H9 (cell line): Measurements from ENCODE around the gene MVD. TPM values are rescaled to one million over a fixed set of nuclear protein-coding genes. Genes with fewer than 3 reads are reported as not detected.

ENCODE experiments used
- DNase-seq: peaks from one replicate; pipeline ENCODE4 v3.0.0-alpha.2; 2017
- H2AFZ ChIP-seq: one replicate; pipeline ENCODE4 v1.6.1; 2013; ENCODE audit warnings: mild to moderate bottlenecking, low read length, control low read depth, moderate library complexity
- H2AK5ac ChIP-seq: 2 replicates; pipeline ENCODE4 v1.6.1; 2013; ENCODE audit warnings: low read length, control low read depth, mixed read lengths; ENCODE audit not compliant: insufficient read length
- H2BK120ac ChIP-seq: one replicate; pipeline ENCODE4 v1.6.1; 2013; ENCODE audit warnings: low read depth, mild to moderate bottlenecking, low read length, control low read depth, inconsistent platforms; ENCODE audit not compliant: poor library complexity, severe bottlenecking
- H2BK12ac ChIP-seq: 2 replicates; pipeline ENCODE4 v1.6.1; 2013; ENCODE audit warnings: low read length, control low read depth, mixed read lengths, low read depth; ENCODE audit not compliant: insufficient read length
- H2BK15ac ChIP-seq: 2 replicates; pipeline ENCODE4 v1.6.1; 2013; ENCODE audit warnings: low read depth, low read length, control low read depth
- H2BK20ac ChIP-seq: one replicate; pipeline ENCODE4 v1.6.1; 2013; ENCODE audit warnings: low read depth, mild to moderate bottlenecking, low read length, control low read depth, inconsistent platforms; ENCODE audit not compliant: poor library complexity, severe bottlenecking
- H2BK5ac ChIP-seq: 2 replicates; pipeline ENCODE4 v1.6.1; 2013; ENCODE audit warnings: low read length, control low read depth, mixed read lengths; ENCODE audit not compliant: insufficient read length
- H3K14ac ChIP-seq: 2 replicates; pipeline ENCODE4 v1.6.1; 2013; ENCODE audit warnings: low read length, control low read depth; ENCODE audit not compliant: insufficient read depth
- H3K18ac ChIP-seq: 2 replicates; pipeline ENCODE4 v1.6.1; 2013; ENCODE audit warnings: low read depth, mild to moderate bottlenecking, mixed read lengths, low read length, control low read depth; ENCODE audit not compliant: insufficient read length
- H3K23ac ChIP-seq: 2 replicates; pipeline ENCODE4 v1.6.1; 2013; ENCODE audit warnings: low read length, control low read depth, mixed read lengths, low read depth; ENCODE audit not compliant: insufficient read length
- H3K23me2 ChIP-seq: 2 replicates; pipeline ENCODE4 v1.6.1; 2013; ENCODE audit warnings: low read depth, mild to moderate bottlenecking, mixed read lengths, low read length, control low read depth; ENCODE audit not compliant: insufficient read length, poor library complexity, severe bottlenecking
- H3K27ac ChIP-seq: 2 replicates; pipeline ENCODE4 v1.5.1; 2013; ENCODE audit warnings: low read length, control low read depth, mixed read lengths, low read depth; ENCODE audit not compliant: insufficient read length
- H3K27me3 ChIP-seq: 2 replicates; pipeline ENCODE4 v1.6.1; 2013; ENCODE audit warnings: low read length, control low read depth, inconsistent platforms; ENCODE audit not compliant: insufficient read depth
- H3K4ac ChIP-seq: 2 replicates; pipeline ENCODE4 v1.6.1; 2013; ENCODE audit warnings: low read depth, mild to moderate bottlenecking, control low read depth, inconsistent platforms, low read length, moderate library complexity
- H3K4me1 ChIP-seq: 2 replicates; pipeline ENCODE4 v1.6.1; 2013; ENCODE audit warnings: low read length, control low read depth, inconsistent platforms; ENCODE audit not compliant: insufficient read depth
- H3K4me2 ChIP-seq: 2 replicates; pipeline ENCODE4 v1.6.1; 2013; ENCODE audit warnings: low read length, control low read depth, mixed read lengths; ENCODE audit not compliant: insufficient read length, insufficient read depth
- H3K56ac ChIP-seq: 2 replicates; pipeline ENCODE4 v1.6.1; 2013; ENCODE audit warnings: low read depth, mild to moderate bottlenecking, mixed read lengths, low read length, control low read depth; ENCODE audit not compliant: insufficient read length
- H3K79me1 ChIP-seq: 2 replicates; pipeline ENCODE4 v1.6.1; 2013; ENCODE audit warnings: low read depth, mild to moderate bottlenecking, moderate library complexity, low read length, control low read depth, inconsistent platforms; ENCODE audit not compliant: insufficient read depth, poor library complexity, severe bottlenecking
- H3K79me2 ChIP-seq: 2 replicates; pipeline ENCODE4 v1.6.1; 2013; ENCODE audit warnings: low read length, control low read depth, inconsistent platforms; ENCODE audit not compliant: insufficient read depth
- H3K9ac ChIP-seq: 2 replicates; pipeline ENCODE4 v1.6.1; 2013; ENCODE audit warnings: low read length, control low read depth, mixed read lengths; ENCODE audit not compliant: insufficient read length; ENCODE audit errors: extremely low read depth
- H3K9me3 ChIP-seq: one replicate; pipeline ENCODE4 v1.6.1; 2013; ENCODE audit warnings: low read depth, low read length, inconsistent platforms; ENCODE audit not compliant: control insufficient read depth
- H3T11ph ChIP-seq: one replicate; pipeline ENCODE4 v1.6.1; 2013; ENCODE audit warnings: mild to moderate bottlenecking, low read length, control low read depth, inconsistent platforms
- H4K20me1 ChIP-seq: one replicate; pipeline ENCODE4 v1.6.1; 2013; ENCODE audit not compliant: control insufficient read depth, insufficient read length, insufficient read depth
- H4K5ac ChIP-seq: 2 replicates; pipeline ENCODE4 v1.6.1; 2013; ENCODE audit warnings: low read depth, mild to moderate bottlenecking, mixed read lengths, low read length, control low read depth; ENCODE audit not compliant: insufficient read length
- H4K8ac ChIP-seq: replicated peaks from 2 replicates; pipeline ENCODE4 v1.6.1; 2013; ENCODE audit warnings: low read length, control low read depth, mixed read lengths, low read depth; ENCODE audit not compliant: insufficient read length
- H4K91ac ChIP-seq: 2 replicates; pipeline ENCODE4 v1.6.1; 2013; ENCODE audit warnings: low read depth, mild to moderate bottlenecking, moderate library complexity, mixed read lengths, low read length, control low read depth; ENCODE audit not compliant: insufficient read length
- H3K27ac Mint-ChIP-seq, 3 experiments: 2 replicates in 2 of 3; 3 replicates in 1 of 3; pipeline ENCODE4 v1.8.0; 2020 to 2021; ENCODE audit warnings: mixed read lengths in 3 of 3, mild to moderate bottlenecking in 1 of 3, moderate library complexity in 1 of 3
- H3K27me3 Mint-ChIP-seq: 2 replicates; pipeline ENCODE4 v1.8.0; 2021; ENCODE audit warnings: low read depth, mild to moderate bottlenecking, moderate library complexity, mixed read lengths
- H3K36me3 Mint-ChIP-seq, 3 experiments: 2 replicates in 2 of 3; 3 replicates in 1 of 3; pipeline ENCODE4 v1.8.0; 2020 to 2021; ENCODE audit warnings: low read depth in 3 of 3, mixed read lengths in 3 of 3; ENCODE audit not compliant: insufficient read depth in 1 of 3
- H3K4me1 Mint-ChIP-seq, 2 experiments: 2 replicates each; pipeline ENCODE4 v1.8.0; 2020; ENCODE audit warnings: mixed read lengths in 2 of 2
- H3K4me3 Mint-ChIP-seq, 2 experiments: 2 replicates in 1 of 2; 3 replicates in 1 of 2; pipeline ENCODE4 v1.8.0; 2020 to 2021; ENCODE audit warnings: mild to moderate bottlenecking in 2 of 2, mixed read lengths in 2 of 2, moderate library complexity in 1 of 2
- H3K9me3 Mint-ChIP-seq, 2 experiments: 2 replicates in 1 of 2; 3 replicates in 1 of 2; pipeline ENCODE4 v1.8.0; 2020; ENCODE audit warnings: mild to moderate bottlenecking in 2 of 2, mixed read lengths in 2 of 2, moderate library complexity in 1 of 2
- WGBS: extraction: QIAGEN DNeasy Blood & Tissue Kit; methylation state at CpG from one replicate; pipeline ENCODE4 v1.1.7; 2013; ENCODE audit warnings: missing lambda C conversion rate, low lambda C conversion rate, mixed read lengths; ENCODE audit not compliant: insufficient read length; ENCODE audit errors: extremely low coverage; 5-methylcytosine and 5-hydroxymethylcytosine counted together
- total RNA-seq: library from RNA; stranded (reverse); gene quantifications from 2 replicates; pipeline ENCODE4 v1.2.1, GENCODE V29; 2021
- TF ChIP-seq, protein P1 (sequence below): fragments of 200-600 bp; sonication (generic); conservative IDR thresholded peaks from 3 replicates; pipeline ENCODE4 v1.8.0; 2021; ENCODE audit warnings: antibody characterized with exemption, mild to moderate bottlenecking

MVD gene
- total RNA-seq, 1 experiment from 2014 or later, result 53.2 TPM

DNA sequence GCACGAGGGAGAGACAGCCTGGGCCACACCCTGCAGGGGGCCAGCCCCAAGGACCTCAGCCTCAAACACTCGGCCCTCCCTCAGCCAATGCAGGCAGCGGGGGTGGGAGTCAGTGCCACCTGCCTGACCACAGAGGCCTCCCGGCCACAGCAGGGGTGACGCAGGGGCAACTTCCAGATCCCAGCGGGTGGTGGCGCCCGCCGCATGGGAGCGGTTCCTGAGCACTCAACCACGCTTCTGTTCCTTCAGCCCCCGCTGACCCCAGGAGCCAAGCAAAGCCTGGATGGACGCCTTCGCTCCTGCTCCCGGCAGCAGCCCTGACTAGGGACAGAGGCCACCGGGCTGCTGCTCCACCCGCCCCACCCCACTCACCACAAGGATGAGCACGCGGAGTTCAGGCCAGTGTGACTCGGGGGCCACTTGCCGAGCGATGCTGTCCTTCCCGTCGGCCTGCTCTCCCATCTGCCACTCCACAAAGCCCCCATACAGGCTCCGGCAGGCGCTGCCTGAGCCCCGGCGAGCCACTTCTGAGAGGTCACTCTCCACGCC is 7.1 kb downstream of the MVD start:
- no peaks in the 10 kb centered on the region; the same call in 1 of the 2 replicates for H3K4me1 ChIP-seq
- no peak overlapping the region for H2AFZ ChIP-seq
- no peak overlapping the region for H3K4ac ChIP-seq
- no peak overlapping the region; the same call in 1 of the 2 replicates for H3K14ac ChIP-seq
- H2BK120ac ChIP-seq, result no peak overlapping the region
- H3K79me1 ChIP-seq, result peaks cover 3% of the 10 kb centered on the region
- no peak overlapping the region for H3K9ac ChIP-seq
- peaks cover 6 to 11% of the 10 kb centered on the region in 2 experiments; a peak in 3 of 4 replicates for H3K4me1 Mint-ChIP-seq
- no peak overlapping the region for H4K5ac ChIP-seq
- no peaks in the 10 kb centered on the region for H3K27me3 Mint-ChIP-seq
- H4K20me1 ChIP-seq, result no peaks in the 10 kb centered on the region
- H3K9me3 ChIP-seq, result no peaks in the 10 kb centered on the region
- no peak overlapping the region for H3K4me2 ChIP-seq
- H2AK5ac ChIP-seq, result no peak overlapping the region
- no peak overlapping the region for H2BK12ac ChIP-seq
- no peak overlapping the region for H2BK5ac ChIP-seq
- H3K56ac ChIP-seq, result no peak overlapping the region
- peaks cover 13% of the 10 kb centered on the region; the same call in 1 of the 2 replicates for H3K79me2 ChIP-seq
- H3K27ac Mint-ChIP-seq, result peak overlapping the region in 1 of 3 experiments; percentile 34; a peak in 1 of 7 replicates
- no peak overlapping the region for H2BK15ac ChIP-seq
- H2BK20ac ChIP-seq, result no peak overlapping the region
- no peak overlapping the region for H3K27ac ChIP-seq
- DNase-seq, result no peak
- H3K23ac ChIP-seq, result no peak overlapping the region
- H3K23me2 ChIP-seq, result peaks cover 8% of the 10 kb centered on the region
- no peak overlapping the region for H4K8ac ChIP-seq
- H3K4me3 Mint-ChIP-seq, result no peak overlapping the region
- H3K36me3 Mint-ChIP-seq, result peaks cover 9 to 34% (median 30%) of the 10 kb centered on the region in 3 experiments; a peak in 6 of 7 replicates
- H4K91ac ChIP-seq, result no peak overlapping the region
- TF ChIP-seq, protein P1, sequence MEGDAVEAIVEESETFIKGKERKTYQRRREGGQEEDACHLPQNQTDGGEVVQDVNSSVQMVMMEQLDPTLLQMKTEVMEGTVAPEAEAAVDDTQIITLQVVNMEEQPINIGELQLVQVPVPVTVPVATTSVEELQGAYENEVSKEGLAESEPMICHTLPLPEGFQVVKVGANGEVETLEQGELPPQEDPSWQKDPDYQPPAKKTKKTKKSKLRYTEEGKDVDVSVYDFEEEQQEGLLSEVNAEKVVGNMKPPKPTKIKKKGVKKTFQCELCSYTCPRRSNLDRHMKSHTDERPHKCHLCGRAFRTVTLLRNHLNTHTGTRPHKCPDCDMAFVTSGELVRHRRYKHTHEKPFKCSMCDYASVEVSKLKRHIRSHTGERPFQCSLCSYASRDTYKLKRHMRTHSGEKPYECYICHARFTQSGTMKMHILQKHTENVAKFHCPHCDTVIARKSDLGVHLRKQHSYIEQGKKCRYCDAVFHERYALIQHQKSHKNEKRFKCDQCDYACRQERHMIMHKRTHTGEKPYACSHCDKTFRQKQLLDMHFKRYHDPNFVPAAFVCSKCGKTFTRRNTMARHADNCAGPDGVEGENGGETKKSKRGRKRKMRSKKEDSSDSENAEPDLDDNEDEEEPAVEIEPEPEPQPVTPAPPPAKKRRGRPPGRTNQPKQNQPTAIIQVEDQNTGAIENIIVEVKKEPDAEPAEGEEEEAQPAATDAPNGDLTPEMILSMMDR, result no peak
- WGBS, result no CpG with 5 or more reads among the region's 29 CpGs
- no peaks in the 10 kb centered on the region for H3K9me3 Mint-ChIP-seq
- no peak overlapping the region for H3T11ph ChIP-seq
- no peak overlapping the region for H3K18ac ChIP-seq
- H3K27me3 ChIP-seq, result no peaks in the 10 kb centered on the region
